Measurements from ENCODE around the gene AADAT.
A peak's percentile ranks its signal among the peaks of the same experiment; 100 is the strongest.

The AADAT gene

GRCh38 chr4:170026253-170027021, 63.3 kb downstream of the AADAT start, which contains the start of gene MFAP3L:
Gene MFAP3L, minus strand, starts transcription at chr4:170026395. Its CDS starts 20,518 bp downstream, at chr4:170005877.
- peak; percentile 63 for DNase-seq

DNA sequence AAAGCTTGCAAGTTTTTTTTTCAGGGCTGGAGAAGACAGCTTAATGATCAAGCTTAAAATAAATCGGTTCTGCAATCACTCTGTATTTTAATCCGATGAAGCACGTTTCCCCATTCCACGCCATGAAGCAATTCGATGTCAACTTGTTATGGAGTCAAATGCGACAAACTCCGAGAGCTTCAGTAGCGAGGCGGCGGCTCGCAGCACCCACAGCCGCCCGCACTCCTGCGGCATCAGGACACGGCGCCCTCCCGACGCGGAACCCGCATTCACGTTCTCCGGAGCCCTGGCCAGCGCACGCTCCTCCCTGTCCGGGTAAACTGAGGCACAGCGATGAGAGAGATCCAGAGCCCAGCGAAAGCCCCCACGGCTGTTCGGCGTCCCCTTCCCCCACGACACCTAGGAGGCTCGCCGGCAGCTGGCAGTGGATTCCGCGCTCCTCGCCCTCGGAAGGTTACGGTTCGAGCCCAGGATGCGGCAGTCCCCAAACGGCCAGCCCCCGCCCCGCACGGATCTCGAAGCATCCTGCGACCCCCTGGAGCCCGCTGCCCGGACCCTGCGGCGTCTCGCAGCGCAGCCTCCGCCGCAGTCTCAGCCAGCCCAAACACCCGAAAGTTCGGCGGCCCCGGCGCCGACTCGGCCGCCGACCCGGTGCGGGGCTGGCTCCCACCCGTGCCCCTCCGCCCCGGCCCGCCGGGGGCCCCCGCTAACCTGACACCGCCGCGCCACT, 64.1 kb downstream of the AADAT start:
- no peak for DNase-seq

DNA sequence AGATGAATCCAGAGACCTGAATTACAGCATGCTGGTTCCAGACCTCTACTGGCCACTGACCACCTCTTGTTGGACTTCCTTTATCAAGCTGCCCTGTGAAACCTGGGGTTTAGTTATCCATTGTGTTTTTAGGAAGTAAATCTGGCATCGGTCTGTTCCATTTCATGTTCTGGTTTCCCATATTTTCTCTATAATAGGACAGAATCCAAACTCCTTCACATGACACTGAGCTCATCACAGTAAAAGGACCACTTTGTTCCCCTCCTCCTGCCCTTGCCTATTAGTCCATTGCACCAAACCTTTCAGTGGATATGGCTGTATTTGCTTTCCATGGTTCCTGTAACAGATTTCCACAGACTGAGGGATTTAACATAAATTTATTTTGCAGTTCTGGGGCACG, 67.5 kb downstream of the AADAT start:
- no peak for DNase-seq

DNA sequence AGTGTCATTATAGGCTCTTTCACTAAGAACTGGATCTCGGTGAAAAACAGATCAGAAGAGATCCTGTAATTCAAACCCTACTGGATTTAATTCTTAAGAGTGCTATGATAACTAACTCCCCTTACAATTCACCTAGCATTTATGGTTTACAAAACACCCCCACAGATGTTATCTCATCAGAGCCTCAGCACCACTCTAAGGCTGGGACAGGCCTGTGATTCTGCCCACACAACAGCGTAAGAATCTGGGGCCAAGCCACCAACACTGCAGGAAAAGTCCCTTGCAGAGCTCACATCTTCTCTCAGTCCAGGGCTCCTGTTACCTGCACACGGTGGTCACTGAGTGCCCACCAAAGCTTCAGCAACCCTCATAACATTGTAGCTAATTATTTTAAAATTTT, 72.5 kb downstream of the AADAT start:
- no peak for DNase-seq

DNA sequence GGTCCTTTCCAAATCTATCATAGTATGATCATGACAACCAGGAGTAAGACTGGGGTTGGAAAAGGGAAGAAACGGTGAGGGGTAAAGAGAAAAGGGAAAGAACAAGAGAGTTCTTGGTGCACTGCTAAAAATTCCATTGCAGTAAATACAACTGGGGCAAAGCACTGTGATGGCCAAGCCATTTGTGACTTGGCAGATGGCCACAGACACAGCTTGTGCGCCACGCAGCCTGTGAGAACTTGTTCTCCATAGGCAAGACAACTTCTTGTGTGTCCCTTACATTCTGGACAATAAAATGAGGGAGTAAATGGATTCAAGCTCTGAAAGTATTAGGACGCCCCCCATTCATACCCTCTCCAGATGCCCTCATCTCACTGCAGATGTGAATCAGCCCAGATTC, 74.5 kb downstream of the AADAT start:
- no peak for DNase-seq

DNA sequence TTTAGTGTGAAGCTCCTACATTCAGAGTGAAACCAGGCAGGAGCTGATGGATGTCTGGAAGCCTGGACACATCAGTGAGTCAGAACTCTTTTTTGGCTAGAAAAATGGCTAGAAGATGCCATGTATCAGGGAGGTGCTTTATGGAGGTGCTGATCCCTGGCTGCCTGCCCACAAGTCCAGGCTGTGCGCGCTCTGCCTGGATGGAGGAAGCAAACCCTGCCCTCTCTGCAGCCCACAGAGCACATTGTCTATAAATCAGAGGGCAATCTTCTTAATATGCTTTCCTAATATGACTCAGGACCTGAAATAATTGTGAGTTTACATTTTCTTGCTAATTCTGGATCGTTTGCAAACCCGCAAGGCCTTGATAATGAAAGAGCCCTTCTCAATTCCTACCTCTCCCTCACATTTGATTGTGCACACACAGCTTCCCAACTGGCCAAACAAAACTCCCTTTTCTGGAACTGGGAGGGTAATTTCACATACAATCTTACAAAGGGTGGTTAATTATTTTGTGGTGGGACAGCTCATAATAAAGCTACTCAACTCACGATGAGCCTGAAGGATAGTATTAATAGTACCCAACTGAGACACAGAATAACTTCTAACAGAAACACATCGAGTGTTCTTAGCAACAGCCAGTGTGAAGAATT, 75.3 kb downstream of the AADAT start:
- DNase-seq: no peak

DNA sequence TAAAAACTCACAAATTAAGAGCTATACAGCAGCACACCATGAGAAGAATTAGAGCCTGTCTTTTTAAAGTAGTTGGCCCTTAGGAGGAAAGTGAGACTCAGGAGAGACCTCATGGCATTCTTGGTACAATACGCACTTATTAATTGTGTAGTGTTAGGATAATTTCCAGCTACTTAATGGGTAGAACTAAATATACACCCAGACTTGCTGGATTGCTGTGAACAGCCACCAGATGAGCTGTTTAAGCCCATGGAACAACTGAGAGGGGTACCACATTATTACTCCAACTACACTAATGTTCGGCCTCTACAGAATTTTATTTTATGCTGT, 77.2 kb downstream of the AADAT start:
- no peak for DNase-seq

- DNase-seq: no peak
Observed at GRCh38 chr4:170011921-170012628, 77.7 kb downstream of the AADAT start.
